ENCODE results near the gene B4GALT7.

Gene B4GALT7

GRCh38 chr5:177554474-177555111 lies 45.3 kb upstream of the B4GALT7 start, which contains the start of gene FAM193B:
Gene FAM193B, minus strand, starts transcription at chr5:177554563. Its CDS starts 105 bp downstream, at chr5:177554458.
- Histone ChIP-seq H3K4ac (ENCODE audit: low read length) (no peak within 1 kb of the TSS), H4K91ac (ENCODE audit: low read depth, low read length, poor library complexity) (no peak within 1 kb of the TSS), H3K36me3 (replicated peaks in 1 of 2; ENCODE audit: control insufficient read depth in 2 of 2, insufficient read depth in 2 of 2, low read length in 2 of 2) (peaks cover 7 to 35% of the 10 kb centered on the region in 2 donors), H3K4me2 (ENCODE audit: insufficient read depth, low read length, poor library complexity, severe bottlenecking) (peak within 1 kb of the TSS; percentile 57), H3K9ac (ENCODE audit: low read depth, low read length, poor library complexity) (peak within 1 kb of the TSS; percentile 98), H2BK5ac (ENCODE audit: low read length) (no peak within 1 kb of the TSS), H3K14ac (ENCODE audit: low read length) (peak within 1 kb of the TSS; percentile 87), H3K23ac (ENCODE audit: low read depth, low read length, poor library complexity) (peak within 1 kb of the TSS; percentile 93), H2BK15ac (ENCODE audit: low read length) (no peak within 1 kb of the TSS), H3K18ac (ENCODE audit: low read length) (peak within 1 kb of the TSS; percentile 95), H3K4me3 (ENCODE audit: low read length in 2 of 2) (peak within 1 kb of the TSS; percentile 86 to 92), H3K9me3 (replicated peaks in 1 of 2; ENCODE audit: control insufficient read depth in 2 of 2, insufficient read depth in 1 of 2, low read depth in 1 of 2, low read length in 2 of 2) (no peaks in the 10 kb centered on the region), H2BK120ac (ENCODE audit: low read depth, low read length) (no peak within 1 kb of the TSS), H3K27me3 (ENCODE audit: control insufficient read depth in 3 of 3, insufficient read depth in 3 of 3, low read depth in 1 of 3, low read length in 3 of 3) (no peaks in the 10 kb centered on the region), H2AFZ (ENCODE audit: low read length) (peak within 1 kb of the TSS; percentile 84), H3K27ac (replicated peaks; ENCODE audit: low read length) (peak within 1 kb of the TSS; percentile 24), H4K8ac (ENCODE audit: low read depth, low read length) (no peak within 1 kb of the TSS), H3K79me1 (ENCODE audit: low read depth, low read length) (peaks cover 3% of the 10 kb centered on the region), H3K4me1 (ENCODE audit: control insufficient read depth in 2 of 2, insufficient read depth in 1 of 2, low read depth in 1 of 2, low read length in 2 of 2) (peaks cover 4 to 5% of the 10 kb centered on the region in 2 donors), H2AK5ac (ENCODE audit: low read depth, low read length) (peak within 1 kb of the TSS; percentile 72), H2BK12ac (ENCODE audit: low read length) (no peak within 1 kb of the TSS)
- WGBS, 2 donors (ENCODE audit: extremely low coverage in 2 of 2, insufficient read length in 2 of 2, insufficient replicate concordance in 1 of 2): no CpG with 5 or more reads among the region's 49 CpGs
- peak; percentile 88 for DNase-seq (ENCODE audit: low spot score)

GRCh38 chr5:177555228-177555627 lies 44.7 kb upstream of the B4GALT7 start:
- no CpG with 5 or more reads among the region's 2 CpGs for WGBS, 2 donors (ENCODE audit: extremely low coverage in 2 of 2, insufficient read length in 2 of 2, insufficient replicate concordance in 1 of 2)
- H3K4me3 ChIP-seq (ENCODE audit: low read length in 2 of 2): no peak overlapping the region
- H3K36me3 ChIP-seq (replicated peaks in 1 of 2; ENCODE audit: control insufficient read depth in 2 of 2, insufficient read depth in 2 of 2, low read length in 2 of 2): peaks cover 7 to 29% of the 10 kb centered on the region in 2 donors
- no peak overlapping the region for H2BK120ac ChIP-seq (ENCODE audit: low read depth, low read length)
- no peak overlapping the region for H2AK5ac ChIP-seq (ENCODE audit: low read depth, low read length)
- H2BK15ac ChIP-seq (ENCODE audit: low read length): no peak overlapping the region
- H3K14ac ChIP-seq (ENCODE audit: low read length): no peak overlapping the region
- H3K27ac ChIP-seq (replicated peaks; ENCODE audit: low read length): no peak overlapping the region
- no peak overlapping the region for H3K18ac ChIP-seq (ENCODE audit: low read length)
- no peak overlapping the region for H4K8ac ChIP-seq (ENCODE audit: low read depth, low read length)
- H2AFZ ChIP-seq (ENCODE audit: low read length): peak overlapping the region; percentile 45
- H3K4ac ChIP-seq (ENCODE audit: low read length): no peak overlapping the region
- H3K9me3 ChIP-seq (replicated peaks in 1 of 2; ENCODE audit: control insufficient read depth in 2 of 2, insufficient read depth in 1 of 2, low read depth in 1 of 2, low read length in 2 of 2): no peaks in the 10 kb centered on the region
- no peak overlapping the region for H2BK5ac ChIP-seq (ENCODE audit: low read length)
- no peak overlapping the region for H3K4me2 ChIP-seq (ENCODE audit: insufficient read depth, low read length, poor library complexity, severe bottlenecking)
- no peak overlapping the region for H2BK12ac ChIP-seq (ENCODE audit: low read length)
- H3K79me1 ChIP-seq (ENCODE audit: low read depth, low read length): peaks cover 3% of the 10 kb centered on the region
- H3K27me3 ChIP-seq (ENCODE audit: control insufficient read depth in 3 of 3, insufficient read depth in 3 of 3, low read depth in 1 of 3, low read length in 3 of 3): no peaks in the 10 kb centered on the region
- no peak overlapping the region for H4K91ac ChIP-seq (ENCODE audit: low read depth, low read length, poor library complexity)
- H3K4me1 ChIP-seq (ENCODE audit: control insufficient read depth in 2 of 2, insufficient read depth in 1 of 2, low read depth in 1 of 2, low read length in 2 of 2): peaks cover 4 to 5% of the 10 kb centered on the region in 2 donors
- H3K9ac ChIP-seq (ENCODE audit: low read depth, low read length, poor library complexity): no peak overlapping the region
- DNase-seq (ENCODE audit: low spot score): no peak
- no peak overlapping the region for H3K23ac ChIP-seq (ENCODE audit: low read depth, low read length, poor library complexity)

GRCh38 chr5:177555665-177556064 lies 44.3 kb upstream of the B4GALT7 start:
- H3K4me3 ChIP-seq (ENCODE audit: low read length in 2 of 2): no peak overlapping the region
- no peak overlapping the region for H2BK12ac ChIP-seq (ENCODE audit: low read length)
- no peak overlapping the region for H3K14ac ChIP-seq (ENCODE audit: low read length)
- peaks cover 4 to 25% of the 10 kb centered on the region in 2 donors for H3K36me3 ChIP-seq (replicated peaks in 1 of 2; ENCODE audit: control insufficient read depth in 2 of 2, insufficient read depth in 2 of 2, low read length in 2 of 2)
- no peak overlapping the region for H3K4ac ChIP-seq (ENCODE audit: low read length)
- no peak overlapping the region for H2BK120ac ChIP-seq (ENCODE audit: low read depth, low read length)
- H3K4me1 ChIP-seq (ENCODE audit: control insufficient read depth in 2 of 2, insufficient read depth in 1 of 2, low read depth in 1 of 2, low read length in 2 of 2): peaks cover 4 to 5% of the 10 kb centered on the region in 2 donors
- peaks cover 3% of the 10 kb centered on the region for H3K79me1 ChIP-seq (ENCODE audit: low read depth, low read length)
- no peak overlapping the region for H4K91ac ChIP-seq (ENCODE audit: low read depth, low read length, poor library complexity)
- no peak overlapping the region for H3K4me2 ChIP-seq (ENCODE audit: insufficient read depth, low read length, poor library complexity, severe bottlenecking)
- no peak overlapping the region for H3K27ac ChIP-seq (replicated peaks; ENCODE audit: low read length)
- no peak overlapping the region for H3K23ac ChIP-seq (ENCODE audit: low read depth, low read length, poor library complexity)
- no peak overlapping the region for H2AK5ac ChIP-seq (ENCODE audit: low read depth, low read length)
- no peak overlapping the region for H2BK15ac ChIP-seq (ENCODE audit: low read length)
- no peaks in the 10 kb centered on the region for H3K9me3 ChIP-seq (replicated peaks in 1 of 2; ENCODE audit: control insufficient read depth in 2 of 2, insufficient read depth in 1 of 2, low read depth in 1 of 2, low read length in 2 of 2)
- no peak overlapping the region for H2BK5ac ChIP-seq (ENCODE audit: low read length)
- no CpG with 5 or more reads among the region's 5 CpGs for WGBS, 2 donors (ENCODE audit: extremely low coverage in 2 of 2, insufficient read length in 2 of 2, insufficient replicate concordance in 1 of 2)
- H2AFZ ChIP-seq (ENCODE audit: low read length): peak overlapping the region; percentile 45
- H4K8ac ChIP-seq (ENCODE audit: low read depth, low read length): no peak overlapping the region
- no peak overlapping the region for H3K18ac ChIP-seq (ENCODE audit: low read length)
- no peak for DNase-seq (ENCODE audit: low spot score)
- no peak overlapping the region for H3K9ac ChIP-seq (ENCODE audit: low read depth, low read length, poor library complexity)
- H3K27me3 ChIP-seq (ENCODE audit: control insufficient read depth in 3 of 3, insufficient read depth in 3 of 3, low read depth in 1 of 3, low read length in 3 of 3): no peaks in the 10 kb centered on the region

GRCh38 chr5:177557041-177557647 lies 42.8 kb upstream of the B4GALT7 start:
- H2BK12ac ChIP-seq (ENCODE audit: low read length): no peak overlapping the region

More at GRCh38 chr5:177557041-177557647, 42.8 kb upstream of the B4GALT7 start:
- peaks cover 4 to 5% of the 10 kb centered on the region in 2 donors for H3K4me1 ChIP-seq (ENCODE audit: control insufficient read depth in 2 of 2, insufficient read depth in 1 of 2, low read depth in 1 of 2, low read length in 2 of 2)
- no peak overlapping the region for H3K14ac ChIP-seq (ENCODE audit: low read length)
- H3K27ac ChIP-seq (replicated peaks; ENCODE audit: low read length): no peak overlapping the region
- H2BK15ac ChIP-seq (ENCODE audit: low read length): no peak overlapping the region
- no peak for DNase-seq (ENCODE audit: low spot score)
- peaks cover under 1 to 10% of the 10 kb centered on the region in 2 donors for H3K36me3 ChIP-seq (replicated peaks in 1 of 2; ENCODE audit: control insufficient read depth in 2 of 2, insufficient read depth in 2 of 2, low read length in 2 of 2)
- H3K79me1 ChIP-seq (ENCODE audit: low read depth, low read length): peaks cover 3% of the 10 kb centered on the region
- peaks cover 0 to 2% of the 10 kb centered on the region in 2 donors for H3K9me3 ChIP-seq (replicated peaks in 1 of 2; ENCODE audit: control insufficient read depth in 2 of 2, insufficient read depth in 1 of 2, low read depth in 1 of 2, low read length in 2 of 2)
- H2BK5ac ChIP-seq (ENCODE audit: low read length): no peak overlapping the region
- no peak overlapping the region for H3K4me2 ChIP-seq (ENCODE audit: insufficient read depth, low read length, poor library complexity, severe bottlenecking)
- H3K23ac ChIP-seq (ENCODE audit: low read depth, low read length, poor library complexity): no peak overlapping the region
- H2AFZ ChIP-seq (ENCODE audit: low read length): no peak overlapping the region
- H3K18ac ChIP-seq (ENCODE audit: low read length): no peak overlapping the region
- H3K27me3 ChIP-seq (ENCODE audit: control insufficient read depth in 3 of 3, insufficient read depth in 3 of 3, low read depth in 1 of 3, low read length in 3 of 3): no peaks in the 10 kb centered on the region
- H2AK5ac ChIP-seq (ENCODE audit: low read depth, low read length): no peak overlapping the region
- H2BK120ac ChIP-seq (ENCODE audit: low read depth, low read length): no peak overlapping the region
- H4K8ac ChIP-seq (ENCODE audit: low read depth, low read length): no peak overlapping the region
- H3K4ac ChIP-seq (ENCODE audit: low read length): no peak overlapping the region
- H4K91ac ChIP-seq (ENCODE audit: low read depth, low read length, poor library complexity): no peak overlapping the region
- no peak overlapping the region for H3K4me3 ChIP-seq (ENCODE audit: low read length in 2 of 2)
- no CpG with 5 or more reads among the region's 4 CpGs for WGBS, 2 donors (ENCODE audit: extremely low coverage in 2 of 2, insufficient read length in 2 of 2, insufficient replicate concordance in 1 of 2)
- H3K9ac ChIP-seq (ENCODE audit: low read depth, low read length, poor library complexity): no peak overlapping the region

All from neuronal stem cell (in vitro differentiated cells).